ENCODE results near the gene HLA-DPB1.
A peak's percentile ranks its signal among the peaks of the same experiment; 100 is the strongest.

Gene HLA-DPB1

DNA sequence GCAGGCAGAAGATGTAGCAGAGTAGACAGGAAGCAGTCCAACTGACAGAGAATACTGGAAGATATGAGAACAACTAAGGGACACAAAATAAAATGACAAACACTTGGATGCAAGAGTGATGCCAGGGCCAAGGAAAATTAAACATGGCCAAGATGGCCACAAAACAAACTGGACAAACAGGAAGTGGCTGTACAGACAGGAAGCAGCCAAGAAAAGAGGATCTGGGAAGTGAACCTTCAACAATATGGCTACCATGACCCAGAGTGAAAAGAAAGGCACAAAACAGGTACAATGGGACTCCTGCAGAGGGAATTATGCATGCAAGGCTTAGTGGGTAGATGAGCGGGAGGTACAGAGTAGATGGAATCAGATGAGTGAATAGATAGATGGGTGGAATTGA lies 29.1 kb downstream of the HLA-DPB1 start:
- DNase-seq (ENCODE audit: low read depth), result no peak

- no peak for DNase-seq (ENCODE audit: low read depth)
Measured at GRCh38 chr6:33105386-33105785, 29.6 kb downstream of the HLA-DPB1 start.

- DNase-seq (ENCODE audit: low read depth), result no peak
Measured at GRCh38 chr6:33105916-33106871, 30.4 kb downstream of the HLA-DPB1 start.

- DNase-seq (ENCODE audit: low read depth), result no peak
Measured at GRCh38 chr6:33107641-33108040, 31.9 kb downstream of the HLA-DPB1 start.

DNA sequence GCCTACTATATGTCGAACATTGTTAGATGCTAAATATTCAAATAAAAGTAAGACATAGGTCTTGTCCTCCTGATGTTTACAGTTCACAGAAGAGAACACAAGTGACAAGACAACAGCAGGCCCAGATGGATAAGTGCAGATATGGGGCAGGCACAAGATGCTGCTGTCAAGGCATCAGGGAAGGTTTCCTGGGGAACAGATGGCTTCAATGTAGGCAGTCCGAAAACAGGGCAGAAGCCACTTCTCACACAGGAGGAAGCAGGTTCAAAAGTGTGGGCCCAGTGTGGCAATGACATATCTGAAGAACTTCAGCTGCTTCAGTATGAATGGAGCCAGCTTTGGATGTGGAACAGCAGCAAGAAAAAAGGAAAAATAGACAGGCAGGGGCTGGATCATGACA lies 32.5 kb downstream of the HLA-DPB1 start:
- no peak for DNase-seq (ENCODE audit: low read depth)

DNA sequence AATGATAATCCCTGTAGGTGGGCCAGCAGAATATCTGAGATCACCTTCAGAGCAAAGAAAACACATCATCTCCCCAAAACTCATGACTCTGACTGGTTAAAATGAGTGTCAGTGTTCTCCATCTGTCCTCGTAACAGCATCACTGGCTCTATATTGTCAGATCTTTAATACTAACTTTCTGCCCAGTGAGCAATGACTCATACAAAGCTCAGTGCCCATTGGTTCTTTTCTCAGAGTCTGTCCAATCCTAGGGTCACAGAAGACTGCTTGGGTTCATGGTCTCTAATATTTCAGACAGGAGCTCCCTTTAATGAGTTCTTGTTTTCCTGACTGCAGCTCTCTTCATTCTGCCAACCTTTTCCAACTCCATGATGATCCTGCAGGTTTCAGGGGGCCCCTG lies 36.4 kb downstream of the HLA-DPB1 start:
- DNase-seq (ENCODE audit: low read depth), result no peak

- no peak for DNase-seq (ENCODE audit: low read depth)
Measured at GRCh38 chr6:33113755-33114154, 38.0 kb downstream of the HLA-DPB1 start.

- no peak for DNase-seq (ENCODE audit: low read depth)
Measured at GRCh38 chr6:33114406-33114805, 38.6 kb downstream of the HLA-DPB1 start.

- no peak for DNase-seq (ENCODE audit: low read depth)
Measured at GRCh38 chr6:33116417-33116816, 40.6 kb downstream of the HLA-DPB1 start.

DNA sequence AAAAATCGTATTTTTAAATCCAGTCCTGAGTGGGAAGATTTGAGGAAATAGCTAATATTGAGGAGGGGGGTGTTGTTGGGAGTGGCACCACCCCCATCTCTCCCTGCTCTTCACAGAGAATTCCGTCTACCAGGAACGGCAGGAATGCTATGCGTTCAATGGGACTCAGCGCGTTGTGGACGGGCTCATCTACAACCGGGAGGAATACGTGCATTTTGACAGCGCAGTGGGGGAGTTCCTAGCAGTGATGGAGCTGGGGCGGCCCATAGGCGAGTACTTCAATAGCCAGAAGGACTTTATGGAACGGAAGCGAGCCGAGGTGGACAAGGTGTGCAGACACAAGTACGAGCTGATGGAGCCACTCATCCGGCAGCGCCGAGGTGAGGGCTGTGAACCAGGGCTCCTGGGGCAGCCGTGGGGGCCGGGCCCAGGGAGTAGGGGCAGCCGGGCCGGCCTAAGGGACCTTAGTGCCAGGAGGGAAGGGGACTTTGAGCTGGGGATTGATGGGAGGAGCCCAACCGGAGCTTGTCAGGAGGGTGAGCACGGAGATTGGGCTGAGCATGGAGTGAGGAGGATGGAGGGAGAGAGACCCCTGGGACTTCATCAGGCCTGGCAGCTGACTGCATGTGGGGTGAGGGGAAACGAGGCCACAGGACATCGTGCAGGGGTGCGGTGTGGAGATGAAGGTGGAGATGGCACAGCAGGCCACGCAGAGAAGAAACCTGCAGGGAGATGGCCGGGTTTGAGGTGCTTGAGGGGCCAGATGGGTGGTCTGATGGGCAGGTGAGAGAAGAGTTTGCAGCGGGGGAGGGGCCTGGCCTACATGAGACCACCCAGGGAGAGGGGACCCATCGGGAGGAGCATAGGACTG lies 41.3 kb downstream of the HLA-DPB1 start:
- DNase-seq (ENCODE audit: low read depth), result no peak

DNA sequence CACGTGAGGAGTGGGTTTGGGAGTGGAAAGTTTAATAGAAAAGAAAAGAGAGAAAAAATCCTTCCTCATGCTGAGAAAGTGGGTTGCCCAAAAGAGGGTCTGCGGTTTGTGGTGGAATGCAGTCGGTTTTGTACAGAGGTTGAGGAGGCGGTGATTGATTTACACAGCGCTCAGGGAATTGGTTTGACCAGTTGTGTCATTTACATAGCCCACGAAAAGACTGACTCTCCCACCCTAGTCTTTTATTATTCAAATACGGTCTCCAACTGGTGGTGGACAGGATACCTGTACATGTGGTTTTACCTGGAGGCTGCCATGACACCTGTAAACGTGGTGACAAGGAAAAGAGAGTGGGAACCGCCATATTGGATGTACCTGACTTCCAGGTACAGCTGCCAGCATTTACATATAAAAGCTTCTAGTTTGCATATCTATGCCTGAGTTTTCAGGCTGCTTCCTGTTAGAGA lies 42.1 kb downstream of the HLA-DPB1 start:
- DNase-seq (ENCODE audit: low read depth), result no peak

- no peak for DNase-seq (ENCODE audit: low read depth)
Measured at GRCh38 chr6:33118525-33119123, 42.8 kb downstream of the HLA-DPB1 start.

DNA sequence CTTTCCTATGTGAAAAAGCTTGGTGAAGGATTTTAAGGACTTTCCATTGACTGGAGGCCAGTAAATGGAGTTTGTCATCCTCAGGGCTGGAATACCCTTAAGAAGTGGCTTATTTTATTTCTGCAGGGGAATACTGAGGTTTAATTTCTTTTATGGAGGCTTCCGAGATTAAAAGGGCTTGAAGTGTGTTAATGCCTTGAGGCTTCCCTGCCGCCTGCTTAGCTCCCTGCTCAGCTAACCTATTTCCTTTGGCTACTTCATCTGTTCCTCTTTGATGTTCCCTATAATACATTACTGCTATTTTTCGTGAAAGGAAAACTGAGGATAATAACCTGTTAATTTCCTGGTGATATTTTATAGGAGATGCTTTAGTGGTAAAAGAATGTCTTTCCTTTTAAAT lies 44.2 kb downstream of the HLA-DPB1 start:
- no peak for DNase-seq (ENCODE audit: low read depth)

- DNase-seq (ENCODE audit: low read depth), result no peak
Measured at GRCh38 chr6:33123181-33123580, 47.4 kb downstream of the HLA-DPB1 start.

- no peak for DNase-seq (ENCODE audit: low read depth)
Measured at GRCh38 chr6:33123732-33124524, 48.1 kb downstream of the HLA-DPB1 start.

DNA sequence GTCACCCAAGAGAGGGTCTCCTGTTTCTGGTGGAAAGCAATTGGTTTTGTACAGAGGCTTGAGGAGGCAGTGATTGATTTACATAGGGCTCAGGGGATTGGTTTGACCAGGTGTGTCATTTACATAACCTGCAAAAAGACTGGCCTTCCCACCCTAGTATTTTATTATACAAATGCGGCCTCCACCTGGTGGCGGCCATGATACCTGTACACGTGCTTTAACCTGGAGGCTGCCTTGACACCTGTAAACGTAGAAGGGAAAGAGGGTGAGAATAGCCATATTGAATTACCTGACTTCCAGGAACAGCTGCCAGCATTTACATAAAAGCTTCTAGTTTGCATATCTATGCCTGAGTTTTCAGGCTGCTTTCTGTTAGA lies 48.7 kb downstream of the HLA-DPB1 start:
- DNase-seq (ENCODE audit: low read depth), result no peak

GRCh38 chr6:33124947-33125346 lies 49.2 kb downstream of the HLA-DPB1 start:
- DNase-seq (ENCODE audit: low read depth), result no peak

GRCh38 chr6:33126101-33126714 lies 50.4 kb downstream of the HLA-DPB1 start:
- peak; percentile 13 for DNase-seq (ENCODE audit: low read depth)

DNA sequence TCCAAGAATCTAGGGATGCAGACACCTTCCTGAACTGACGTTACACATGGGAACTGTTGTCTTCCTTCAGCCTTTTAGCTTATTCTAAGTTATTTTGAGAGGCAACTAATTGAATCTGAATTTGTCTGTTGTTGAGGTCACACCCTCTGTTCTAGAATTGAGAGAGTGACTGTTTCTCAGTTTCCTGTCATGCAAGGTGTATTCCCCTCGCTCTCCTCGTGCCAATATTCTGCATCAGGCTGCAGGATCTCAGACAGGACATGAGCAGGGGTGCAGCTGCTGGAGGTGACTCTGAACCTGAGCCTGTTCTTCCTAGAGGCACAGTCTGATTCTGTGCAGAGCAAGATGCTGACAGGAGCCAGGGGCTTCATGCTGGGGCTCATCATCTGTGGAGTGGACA lies 52.5 kb downstream of the HLA-DPB1 start:
- DNase-seq (ENCODE audit: low read depth), result no peak

- DNase-seq (ENCODE audit: low read depth), result no peak
Measured at GRCh38 chr6:33132081-33132524, 56.3 kb downstream of the HLA-DPB1 start.

DNA sequence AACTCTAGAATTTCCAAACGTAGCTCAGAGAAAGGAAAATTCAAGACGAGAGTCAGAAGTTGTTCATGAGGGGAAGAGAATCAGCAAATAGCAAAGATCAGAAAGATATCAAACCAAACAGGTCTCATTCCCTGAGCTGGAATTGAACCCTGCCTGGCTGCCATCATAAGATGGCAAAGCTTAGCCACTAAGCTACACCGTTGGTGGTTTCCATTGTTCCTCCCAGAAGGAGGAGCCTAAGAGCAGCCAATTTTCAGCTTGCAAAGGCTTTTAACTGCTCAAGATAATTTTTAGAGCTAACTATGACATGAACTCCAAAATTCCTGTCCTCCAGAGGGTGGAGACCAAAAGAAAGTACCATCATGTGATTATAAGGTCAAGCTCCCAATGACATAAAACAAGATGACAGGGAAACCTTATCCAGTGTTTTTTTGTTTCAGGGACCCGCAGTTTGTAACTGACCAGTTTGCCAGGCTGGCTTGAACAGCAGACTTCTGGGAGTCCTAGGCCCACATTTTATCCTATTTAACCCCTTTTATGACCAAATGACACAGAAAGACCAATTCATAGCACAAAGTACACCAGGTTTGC lies 60.6 kb downstream of the HLA-DPB1 start:
- DNase-seq (ENCODE audit: low read depth), result no peak

Measured in activated T-helper 1 cell treated with Interleukin-2 at 50 U/mL for 16 hours (primary cell).